SK-N-MC (cell line): ENCODE measurements around the gene ABCA3.

Source experiments
- EZH2 ChIP-seq: fragments of 200-600 bp; sonication (generic); IDR thresholded peaks from one replicate; pipeline ENCODE4 v1.6.1; 2017; ENCODE audit warnings: antibody characterized with exemption
- FOXP2 ChIP-seq: optimal IDR thresholded peaks from 2 replicates; pipeline ENCODE3; 2011; ENCODE audit warnings: mild to moderate bottlenecking, moderate library complexity; ENCODE audit not compliant: insufficient read depth; ENCODE audit errors: extremely low read length, control extremely low read depth
- POLR2AphosphoS5 ChIP-seq: IDR thresholded peaks from 2 replicates; pipeline ENCODE4 v1.6.1; 2012; ENCODE audit warnings: mild to moderate bottlenecking, low read depth, low read length, borderline replicate concordance

GRCh38 chr16:2297506-2297860 is 43.0 kb downstream of the ABCA3 start:
- TF ChIP-seq EZH2, result no peak
- no peak for TF ChIP-seq POLR2AphosphoS5
- no peak for TF ChIP-seq FOXP2
